Measurements from ENCODE around the gene CDCP1. TPM values are rescaled to one million over a fixed set of nuclear protein-coding genes. Genes with fewer than 3 reads are reported as not detected.

Gene CDCP1
- total RNA-seq, 4 donors from 2014 or later = 1.2 to 6.4 (median 2.1) TPM

DNA sequence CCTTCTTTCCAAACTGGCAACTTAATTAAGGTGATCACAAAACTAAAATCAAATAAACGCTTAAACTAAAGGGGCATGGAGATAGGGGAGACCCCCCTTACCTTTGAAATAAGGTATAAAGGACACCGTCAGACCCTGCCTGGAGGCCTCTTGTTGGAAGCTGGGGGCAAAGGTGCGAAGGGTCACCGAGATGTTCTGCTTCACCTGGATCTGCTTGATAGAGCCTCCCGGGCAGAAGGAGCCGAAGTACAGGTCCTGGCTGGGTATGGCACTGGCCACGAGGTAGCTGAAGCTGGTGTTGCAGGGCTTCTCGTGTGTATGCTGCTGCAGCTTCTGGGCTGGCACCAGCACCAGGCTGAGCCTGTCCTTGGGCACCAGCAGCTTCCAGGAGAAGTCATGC, 53.0 kb downstream of the CDCP1 start:
- no peak overlapping the region for H3K27ac ChIP-seq (replicated peaks in 1 of 4)
- DNase-seq (ENCODE audit: extremely low spot score) = no peak
- H3K4me1 ChIP-seq = peaks cover 0 to 10% (median 0%) of the 10 kb centered on the region in 4 donors
- no peaks in the 10 kb centered on the region for H3K9me3 ChIP-seq
- H3K36me3 ChIP-seq = no peaks in the 10 kb centered on the region
- intact Hi-C loops (cut with DNase I) = no loop called here
- H3K27me3 ChIP-seq = no peaks in the 10 kb centered on the region
- WGBS = 86% methylated on average over 8 of the region's 8 CpGs
- no peak for TF ChIP-seq POLR2A (IDR thresholded peaks at IDR 0.05; ENCODE audit: low read depth)
- no peak for TF ChIP-seq EP300 (IDR thresholded peaks at IDR 0.05)
- TF ChIP-seq POLR2AphosphoS5 (IDR thresholded peaks at IDR 0.05) = no peak
- TF ChIP-seq CTCF (IDR thresholded peaks at IDR 0.05) = no peak
- no peak overlapping the region for H3K4me3 ChIP-seq

DNA sequence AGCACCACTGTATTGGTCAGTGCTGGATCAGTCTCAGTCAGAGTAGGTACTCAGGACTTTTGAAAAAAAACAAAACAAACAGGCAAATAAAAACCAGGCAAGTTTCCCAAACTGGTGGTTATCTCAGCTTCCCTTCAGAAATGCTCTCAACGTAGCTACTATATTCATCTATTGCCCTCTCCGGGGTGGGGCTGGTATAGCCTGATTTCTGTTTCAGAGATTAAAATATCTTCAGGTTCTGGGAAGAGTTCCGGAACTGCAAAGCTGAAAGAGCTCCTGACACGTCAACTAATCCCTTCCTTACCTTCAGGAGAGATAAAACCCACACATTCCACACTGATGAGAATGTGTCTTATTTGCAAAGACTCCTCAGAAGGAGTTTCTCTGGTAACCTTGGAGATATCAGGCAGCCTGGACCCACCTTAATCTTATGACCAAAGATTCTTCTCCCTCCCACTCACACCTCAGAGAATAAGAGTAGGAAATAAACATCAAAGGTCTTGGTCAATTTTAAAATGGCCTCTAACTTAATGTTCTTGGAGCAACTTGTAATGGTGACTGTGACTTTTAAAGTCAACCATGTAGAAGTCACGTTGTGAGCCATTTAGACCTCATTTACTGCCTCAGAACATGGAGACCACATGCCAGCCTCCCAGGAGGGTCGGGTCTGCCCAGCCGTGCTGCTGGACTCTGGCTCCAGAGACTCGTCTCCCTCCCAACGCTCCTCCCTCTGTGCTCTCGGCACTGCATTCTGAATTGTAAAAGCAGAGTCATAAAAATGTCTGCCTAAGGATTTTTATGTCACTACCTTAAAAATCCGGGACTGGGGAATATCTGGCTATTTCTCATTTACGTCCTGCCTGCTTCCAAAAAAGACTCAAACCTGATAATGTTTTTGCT, 53.8 kb downstream of the CDCP1 start:
- Histone ChIP-seq H3K27ac (replicated peaks in 1 of 4) (peak overlapping the region in 2 of 4 donors; percentile 12 to 35), H3K27me3 (no peaks in the 10 kb centered on the region), H3K9me3 (no peaks in the 10 kb centered on the region), H3K36me3 (no peaks in the 10 kb centered on the region), H3K4me3 (no peak overlapping the region), H3K4me1 (peaks cover 0 to 11% (median 0%) of the 10 kb centered on the region in 4 donors)
- no peak for TF ChIP-seq POLR2A (IDR thresholded peaks at IDR 0.05; ENCODE audit: low read depth)
- WGBS = 60% methylated on average over 12 of the region's 12 CpGs
- intact Hi-C loops (cut with DNase I) = no loop called here
- no peak for DNase-seq (ENCODE audit: extremely low spot score)

- Histone ChIP-seq H3K36me3 (no peaks in the 10 kb centered on the region), H3K4me3 (no peak overlapping the region), H3K9me3 (no peaks in the 10 kb centered on the region), H3K4me1 (peaks cover 0 to 11% (median 0%) of the 10 kb centered on the region in 4 donors), H3K27me3 (no peaks in the 10 kb centered on the region), H3K27ac (replicated peaks in 1 of 4) (no peak overlapping the region)
- DNase-seq (ENCODE audit: extremely low spot score) = no peak
- intact Hi-C loops (cut with DNase I) = no loop called here
- TF ChIP-seq EP300 (IDR thresholded peaks at IDR 0.05) = no peak
- WGBS = 100% methylated on average over 1 of the region's 4 CpGs
Observed at GRCh38 chr3:45090855-45091254, 55.3 kb downstream of the CDCP1 start.

- Histone ChIP-seq H3K27ac (replicated peaks in 1 of 4) (no peak overlapping the region), H3K4me3 (no peak overlapping the region), H3K27me3 (no peaks in the 10 kb centered on the region), H3K4me1 (peaks cover 0 to 11% (median 0%) of the 10 kb centered on the region in 4 donors), H3K36me3 (no peaks in the 10 kb centered on the region), H3K9me3 (no peaks in the 10 kb centered on the region)
- no peak for DNase-seq (ENCODE audit: extremely low spot score)
- TF ChIP-seq CTCF (IDR thresholded peaks at IDR 0.05) (no peak), POLR2AphosphoS5 (IDR thresholded peaks at IDR 0.05) (no peak), POLR2A (IDR thresholded peaks at IDR 0.05; ENCODE audit: low read depth) (no peak), EP300 (IDR thresholded peaks at IDR 0.05) (no peak)
- WGBS = 79% methylated on average over 8 of the region's 8 CpGs
- intact Hi-C loops (cut with DNase I) = no loop called here
Observed at GRCh38 chr3:45088543-45089358, 57.4 kb downstream of the CDCP1 start.

GRCh38 chr3:45087155-45087554, 59.0 kb downstream of the CDCP1 start:
- Histone ChIP-seq H3K4me3 (no peak overlapping the region), H3K9me3 (no peaks in the 10 kb centered on the region), H3K36me3 (no peaks in the 10 kb centered on the region), H3K27ac (replicated peaks in 1 of 4) (no peak overlapping the region), H3K27me3 (no peaks in the 10 kb centered on the region), H3K4me1 (peaks cover 0 to 6% (median 0%) of the 10 kb centered on the region in 4 donors)
- no peak for DNase-seq (ENCODE audit: extremely low spot score)
- TF ChIP-seq EP300 (IDR thresholded peaks at IDR 0.05) (no peak), POLR2AphosphoS5 (IDR thresholded peaks at IDR 0.05) (no peak), POLR2A (IDR thresholded peaks at IDR 0.05; ENCODE audit: low read depth) (no peak), CTCF (IDR thresholded peaks at IDR 0.05) (no peak)
- WGBS = 80% methylated on average over 7 of the region's 7 CpGs
- intact Hi-C loops (cut with DNase I) = no loop called here
